ENCODE results near the gene TEAD1. TPM values are rescaled to one million over a fixed set of nuclear protein-coding genes. Genes with fewer than 3 reads are reported as not detected.

The TEAD1 gene
- total RNA-seq, 1 donor from 2014 or later = 12.2 TPM

DNA sequence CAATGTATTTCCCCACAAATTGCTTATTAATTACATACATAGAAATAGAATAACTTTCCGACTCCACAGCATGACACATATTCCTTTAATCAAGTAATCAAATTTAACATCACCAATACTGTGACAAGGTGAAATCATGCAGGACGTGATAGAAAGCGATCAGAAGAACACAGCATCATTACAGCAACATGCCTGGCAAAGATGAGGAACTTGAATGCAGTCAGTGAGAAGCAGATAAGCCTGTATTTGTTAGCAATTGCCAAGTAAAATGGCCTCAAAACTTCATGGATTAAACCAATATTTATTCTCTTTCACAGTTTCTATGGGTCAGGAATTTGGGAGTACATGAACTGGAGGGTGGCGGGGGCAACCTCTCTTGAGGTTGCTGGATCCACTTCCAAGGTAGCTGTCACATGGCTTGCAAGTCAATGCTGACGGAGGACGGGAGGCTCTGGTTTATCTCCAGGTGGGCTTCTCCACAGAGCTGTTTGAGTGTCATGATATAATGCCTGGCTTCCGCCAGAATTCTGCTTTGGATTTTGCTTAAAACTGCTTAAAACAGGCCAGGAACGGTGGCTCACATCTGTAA is 12.0 kb upstream of the TEAD1 start:
- DNase-seq (ENCODE audit: low spot score in 2 of 2) (no peak), FAIRE-seq (no peak)

DNA sequence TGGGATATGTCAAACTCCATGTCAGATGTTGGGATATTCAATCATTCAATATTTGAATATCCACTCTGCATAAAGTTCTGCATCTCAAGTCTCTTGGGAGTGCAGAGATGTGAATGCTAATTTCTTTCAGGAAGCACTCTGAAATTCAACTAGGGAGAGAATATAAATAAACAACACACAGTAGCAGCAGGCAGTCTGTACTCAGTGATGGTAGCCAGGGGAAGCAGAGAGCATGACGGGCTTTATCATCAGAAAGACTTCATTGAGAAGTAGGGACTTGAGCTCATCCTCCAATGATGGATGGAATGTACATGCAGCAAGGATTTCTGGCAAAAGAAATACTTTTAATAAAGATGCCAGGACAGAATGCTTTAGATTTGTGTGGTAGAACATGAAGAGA is 9.8 kb upstream of the TEAD1 start:
- FAIRE-seq = no peak
- no peak for DNase-seq (ENCODE audit: low spot score in 2 of 2)

DNA sequence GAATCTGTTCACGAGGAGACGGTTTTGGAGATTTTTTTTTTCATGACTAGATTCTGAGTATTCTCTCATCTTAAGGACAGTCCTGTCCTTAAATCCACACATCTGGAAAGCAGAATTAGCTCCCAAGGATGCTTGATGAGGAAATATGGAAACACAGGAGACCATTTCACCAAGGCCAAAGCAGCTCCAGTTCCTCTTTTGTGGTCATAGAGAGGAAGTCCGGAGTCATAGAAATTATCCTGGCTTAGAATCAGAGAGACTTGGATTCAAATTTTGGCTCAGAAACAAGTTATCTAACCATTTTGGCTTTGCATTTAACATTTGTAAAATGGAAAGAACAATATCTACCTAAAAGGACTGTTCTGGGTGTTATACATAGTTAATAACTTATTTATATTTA is 7.3 kb upstream of the TEAD1 start:
- FAIRE-seq = no peak
- no peak for DNase-seq (ENCODE audit: low spot score in 2 of 2)

DNA sequence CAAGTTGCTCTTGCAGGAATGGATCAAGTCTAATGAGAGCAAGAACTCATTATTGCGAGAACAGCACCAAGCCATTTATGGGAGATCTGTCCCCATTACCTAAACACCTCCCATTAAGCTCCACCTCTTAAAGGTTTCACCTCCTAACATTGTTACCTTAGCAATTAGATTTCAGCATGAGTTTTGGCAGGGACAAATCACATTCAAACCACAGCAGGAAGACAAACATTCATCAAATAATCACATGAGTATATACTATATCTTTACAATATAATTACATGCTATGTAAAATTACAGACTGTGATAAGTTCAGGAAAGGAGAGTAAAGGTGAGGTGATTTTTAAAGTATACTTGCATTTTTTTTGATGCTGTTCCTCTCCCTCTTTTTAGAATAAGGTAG is 6.6 kb upstream of the TEAD1 start:
- DNase-seq (ENCODE audit: low spot score in 2 of 2) (no peak), FAIRE-seq (no peak)

DNA sequence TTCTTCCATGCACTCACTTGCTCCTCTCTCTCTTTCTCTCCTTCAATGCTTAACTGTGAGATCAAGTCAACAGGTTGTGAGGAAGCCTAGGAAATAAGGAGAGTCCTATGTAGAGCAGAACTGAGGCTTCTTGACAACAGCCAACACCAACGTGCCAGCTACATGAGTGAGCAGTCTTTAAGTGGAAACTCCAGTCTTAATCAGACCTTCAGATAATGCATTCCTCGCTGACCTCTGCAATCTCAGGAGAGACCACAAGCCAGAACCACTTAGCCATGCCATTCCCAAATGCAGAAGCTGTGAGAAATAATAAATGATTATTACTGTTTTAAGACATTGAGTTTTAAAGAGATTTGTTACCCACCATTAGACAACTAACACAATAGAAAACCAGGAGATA is 6.1 kb upstream of the TEAD1 start:
- no peak for FAIRE-seq
- no peak for DNase-seq (ENCODE audit: low spot score in 2 of 2)

DNA sequence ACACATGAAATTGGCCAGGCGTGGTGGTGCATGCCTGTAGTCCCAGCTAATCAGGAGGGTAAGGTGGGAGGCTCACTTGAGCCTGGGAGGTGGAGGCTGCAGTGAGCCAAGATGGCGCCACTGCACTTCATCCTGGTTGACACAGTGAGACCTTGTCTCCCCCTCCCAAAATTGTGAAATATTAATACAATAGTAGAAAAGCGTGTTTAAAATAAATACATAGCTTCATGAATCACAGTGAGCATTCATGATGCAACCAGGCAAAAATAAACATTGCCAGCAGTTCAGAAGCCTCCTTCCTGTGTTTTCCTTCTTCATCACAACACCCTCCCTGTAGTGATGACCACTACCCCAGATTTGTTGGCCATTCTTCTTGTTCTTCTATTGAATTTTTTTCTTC is 4.3 kb upstream of the TEAD1 start:
- no peak for FAIRE-seq
- no peak for DNase-seq (ENCODE audit: low spot score in 2 of 2)

DNA sequence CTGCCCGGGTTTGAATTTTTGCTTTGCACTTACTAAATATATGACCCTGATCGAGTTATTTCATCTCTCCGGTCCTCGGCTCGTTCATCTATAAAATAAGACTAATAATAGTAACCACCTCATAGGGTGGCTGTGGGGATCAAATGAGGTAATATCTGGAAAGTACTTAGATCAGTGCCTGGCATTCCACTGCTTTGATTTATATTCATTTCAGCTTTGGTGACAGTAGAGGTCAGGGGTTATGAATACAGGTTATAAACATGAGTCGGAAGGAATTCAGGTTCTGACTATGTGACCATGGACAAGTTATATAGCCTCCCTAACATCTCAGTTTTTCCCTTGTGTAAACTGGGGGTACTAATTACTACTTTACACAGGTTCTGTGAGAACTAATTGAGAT is 2.9 kb upstream of the TEAD1 start:
- FAIRE-seq = no peak
- no peak for DNase-seq (ENCODE audit: low spot score in 2 of 2)

DNA sequence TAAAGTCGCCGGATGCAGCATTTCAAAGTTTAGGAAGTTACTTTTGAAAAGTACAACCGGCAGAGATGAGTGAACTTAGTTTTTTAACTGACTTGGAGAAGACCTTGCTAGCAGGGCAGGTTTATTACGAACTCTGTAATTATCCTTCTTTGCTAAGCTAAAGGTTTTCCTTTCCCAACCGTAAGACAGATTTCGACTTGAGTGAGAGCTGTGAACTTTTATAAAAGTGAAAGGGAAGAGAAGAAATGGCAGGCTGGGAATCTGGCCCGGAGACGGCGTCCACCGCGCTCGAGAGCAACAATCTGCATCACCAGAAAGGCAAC is 659 bp upstream of the TEAD1 start:
- FAIRE-seq = no peak
- no peak for DNase-seq (ENCODE audit: low spot score in 2 of 2)

DNA sequence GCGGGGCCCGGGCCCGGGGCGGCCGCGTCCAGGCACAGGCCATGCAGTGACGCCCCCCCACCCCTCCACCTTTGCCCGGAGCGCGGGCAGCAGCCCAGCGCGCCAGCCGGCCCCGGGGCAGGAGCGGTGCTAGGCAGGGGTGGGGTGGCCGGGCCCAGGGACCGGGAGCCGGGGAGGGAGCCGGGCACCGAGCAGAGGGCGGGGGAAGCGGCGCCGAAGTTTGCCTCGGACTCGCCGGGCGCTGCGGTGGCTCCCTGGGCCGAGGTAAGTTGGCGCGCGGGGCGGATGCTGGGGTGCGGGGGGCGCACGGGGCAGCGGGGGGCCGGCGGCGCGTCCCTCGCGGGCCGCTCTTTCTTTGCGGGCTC is 332 bp downstream of the TEAD1 start:
- DNase-seq (ENCODE audit: low spot score in 2 of 2) = no peak
- no peak for FAIRE-seq

DNA sequence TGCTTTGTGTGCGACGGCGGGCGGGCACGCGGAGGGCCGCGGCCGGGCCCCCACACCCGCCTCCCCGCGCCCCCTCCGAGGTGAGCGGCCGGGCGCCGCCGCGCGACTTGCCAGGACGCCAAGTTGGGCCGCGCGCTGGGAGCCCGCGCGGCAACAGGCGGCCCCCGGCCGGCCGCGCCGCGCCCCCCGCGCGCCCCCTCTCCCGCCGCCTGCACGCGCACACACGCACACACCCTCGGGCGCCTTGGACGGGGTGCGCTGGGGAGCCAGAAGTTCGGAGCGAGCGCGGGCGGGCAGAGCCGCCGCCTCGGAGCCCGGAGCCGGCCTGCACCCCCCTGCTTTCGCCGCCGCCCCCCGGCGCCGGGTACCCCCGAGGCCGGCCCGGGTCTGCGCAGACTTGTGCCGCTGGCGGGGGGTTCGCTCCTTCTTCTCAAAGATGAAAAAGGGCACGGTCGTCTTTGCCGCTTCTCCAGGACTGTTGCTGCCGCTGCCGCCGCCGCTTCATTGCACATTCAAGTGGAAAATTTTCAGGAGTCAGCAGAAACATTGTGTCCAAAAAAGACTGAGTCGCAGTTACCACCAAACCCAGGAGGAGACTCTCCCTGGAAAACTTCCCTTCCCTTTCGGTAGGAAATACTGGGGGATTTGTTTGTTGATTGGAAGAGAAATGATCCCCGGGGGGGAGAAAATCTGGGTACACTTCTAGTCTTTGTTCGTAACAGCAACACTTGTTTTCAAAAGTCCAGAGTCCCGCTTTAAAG is 895 bp downstream of the TEAD1 start:
- FAIRE-seq (no peak), DNase-seq (ENCODE audit: low spot score in 2 of 2) (peak; percentile 37 to 61)

DNA sequence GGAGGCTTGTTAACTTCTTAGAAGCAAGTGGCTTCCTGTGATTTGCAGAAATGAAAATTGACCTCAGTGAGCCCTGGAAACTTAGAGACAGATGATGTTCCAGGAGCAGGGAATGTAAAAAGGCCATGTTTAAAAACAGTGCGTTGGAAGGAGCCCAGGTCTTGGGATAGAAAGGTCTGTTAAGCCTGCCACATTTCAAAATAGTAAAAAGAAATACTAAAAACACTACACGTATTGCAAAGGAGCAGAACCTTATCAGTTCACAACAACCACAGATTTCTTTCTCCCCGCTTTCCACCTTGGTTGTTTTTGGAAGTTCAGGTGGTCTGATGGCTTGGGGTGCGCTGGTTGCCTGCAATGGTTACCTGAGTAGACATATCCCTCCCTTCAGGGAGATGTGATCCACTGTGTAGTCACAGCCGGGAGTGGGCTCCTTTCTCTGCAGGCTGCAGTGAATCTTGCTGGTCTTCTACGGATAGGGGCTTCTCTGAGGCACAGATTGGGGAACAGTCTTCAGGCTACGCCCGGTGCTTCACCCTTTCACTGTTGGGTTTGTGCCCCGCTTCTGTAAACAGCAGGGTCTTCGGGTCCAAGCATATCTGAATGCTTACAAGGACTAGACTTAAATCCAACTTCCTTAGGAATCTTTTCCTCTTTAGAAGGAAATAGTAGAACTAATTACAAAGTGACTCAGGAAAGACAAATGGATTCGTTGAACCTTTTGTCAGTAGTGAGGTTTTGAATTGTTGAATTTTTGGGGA is 1.9 kb downstream of the TEAD1 start:
- no peak for FAIRE-seq
- DNase-seq (ENCODE audit: low spot score in 2 of 2) = no peak

DNA sequence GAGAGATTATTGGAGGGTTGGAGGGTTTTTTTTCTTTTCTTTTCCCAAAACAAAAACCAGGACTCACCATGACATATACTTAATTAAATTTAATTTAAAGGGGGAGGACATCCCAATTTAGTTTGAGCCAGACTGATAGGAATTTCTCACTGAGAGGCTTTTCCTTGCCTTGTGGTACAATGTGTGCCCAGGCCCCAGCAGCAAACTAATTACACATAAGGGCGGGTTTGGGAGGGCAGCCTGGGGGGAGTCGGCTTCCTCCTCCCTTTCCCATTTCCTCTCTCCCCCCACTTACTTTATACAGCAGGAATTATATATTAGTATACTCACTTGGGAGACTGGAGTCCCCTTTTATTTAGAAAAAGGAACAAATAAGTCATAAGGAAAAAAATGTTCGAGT is 2.9 kb downstream of the TEAD1 start:
- DNase-seq (ENCODE audit: low spot score in 2 of 2) (no peak), FAIRE-seq (no peak)

DNA sequence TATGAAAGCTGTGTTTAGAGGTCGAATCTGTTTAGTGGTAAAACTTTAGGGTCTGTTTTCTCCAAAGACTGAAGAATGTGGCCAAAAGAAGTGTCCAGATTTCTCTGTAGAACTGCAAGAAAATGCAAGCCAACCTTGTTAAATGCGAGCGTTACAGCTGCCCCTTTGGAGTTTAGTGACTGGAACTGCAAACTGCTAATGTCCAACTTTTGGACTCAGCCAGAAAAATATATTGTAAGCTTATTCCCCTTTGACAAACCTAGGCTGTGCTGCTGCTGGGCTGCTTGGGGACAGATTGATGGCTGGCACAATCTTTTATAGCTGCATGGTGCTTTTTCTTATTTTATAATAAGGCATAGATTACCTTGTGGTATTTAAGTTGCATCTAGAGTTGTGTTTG is 3.9 kb downstream of the TEAD1 start:
- no peak for FAIRE-seq
- DNase-seq (ENCODE audit: low spot score in 2 of 2) = no peak

DNA sequence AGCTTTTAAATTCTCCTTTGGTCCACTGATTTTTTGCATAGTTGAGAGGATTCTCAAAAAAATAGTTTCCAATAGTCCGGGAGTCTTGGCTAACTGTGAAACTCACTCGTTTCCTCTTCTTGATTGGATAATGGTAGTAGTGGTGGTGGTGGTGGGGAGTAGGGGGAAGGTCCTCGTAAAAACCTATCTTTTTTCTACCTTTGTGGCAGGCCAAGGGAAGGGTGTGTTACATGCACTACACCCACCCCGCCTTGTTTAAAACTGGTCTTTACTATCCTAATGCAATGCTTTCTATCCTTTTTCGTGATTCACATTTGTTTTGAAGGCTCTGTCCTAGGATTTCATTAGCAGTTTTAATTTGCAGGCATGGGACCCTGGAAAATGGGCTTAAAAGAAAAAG is 4.8 kb downstream of the TEAD1 start:
- DNase-seq (ENCODE audit: low spot score in 2 of 2) (no peak), FAIRE-seq (no peak)

DNA sequence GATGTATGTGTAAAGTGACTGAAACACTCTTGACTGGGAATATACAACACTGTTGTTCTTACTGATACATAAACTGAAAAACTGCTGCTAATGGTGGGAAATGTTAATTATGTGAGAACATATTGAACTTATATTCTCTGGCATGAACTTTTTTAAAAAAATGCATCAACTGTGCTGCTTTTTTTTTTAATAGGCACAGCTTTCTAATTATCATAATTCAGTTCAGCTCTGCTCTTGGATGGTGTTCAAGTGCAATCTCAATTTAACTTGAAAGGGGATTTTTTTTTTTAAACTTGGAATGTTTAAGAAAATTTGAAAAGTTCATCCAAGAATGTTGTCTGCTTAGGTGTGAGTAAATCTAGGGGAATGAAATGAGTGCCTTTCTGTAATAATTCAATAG is 5.2 kb downstream of the TEAD1 start:
- no peak for DNase-seq (ENCODE audit: low spot score in 2 of 2)

DNA sequence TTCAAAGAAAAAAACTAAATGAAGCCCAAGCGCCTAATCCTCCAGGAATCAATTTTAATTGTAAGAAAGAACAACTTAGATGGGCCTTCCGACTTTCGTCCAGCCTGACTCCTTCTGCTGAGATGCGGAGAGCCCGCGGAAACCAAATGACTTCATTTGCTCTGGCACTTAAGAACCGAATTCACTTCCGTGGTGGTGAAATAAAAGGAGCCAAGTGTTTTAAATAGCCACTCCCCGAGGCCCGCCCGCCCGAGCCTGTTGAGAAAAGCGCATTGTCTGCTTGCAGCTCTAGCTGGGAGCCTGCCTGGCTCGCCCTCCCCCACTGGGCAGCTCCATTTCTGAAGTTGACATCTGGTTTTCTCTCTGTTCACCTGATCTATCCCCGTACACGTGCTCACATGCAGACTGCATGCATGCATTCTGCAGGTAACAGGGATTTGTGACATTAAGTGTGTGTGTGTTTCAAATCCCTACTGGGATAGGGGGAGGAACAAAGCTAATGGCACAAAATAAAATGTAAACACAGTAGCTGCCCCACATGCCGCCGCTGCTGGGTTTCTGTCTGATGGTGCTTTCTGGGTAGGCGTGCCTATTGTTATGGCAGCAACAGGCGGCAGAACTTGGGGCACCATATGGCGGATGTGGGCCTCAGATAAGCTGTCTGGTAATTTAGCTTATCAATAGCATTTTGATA is 6.2 kb downstream of the TEAD1 start:
- DNase-seq (ENCODE audit: low spot score in 2 of 2) = peak; percentile 48 to 63
- FAIRE-seq = no peak

More for the DNA sequence above, 5.2 kb downstream of the TEAD1 start:
- no peak for FAIRE-seq

DNA sequence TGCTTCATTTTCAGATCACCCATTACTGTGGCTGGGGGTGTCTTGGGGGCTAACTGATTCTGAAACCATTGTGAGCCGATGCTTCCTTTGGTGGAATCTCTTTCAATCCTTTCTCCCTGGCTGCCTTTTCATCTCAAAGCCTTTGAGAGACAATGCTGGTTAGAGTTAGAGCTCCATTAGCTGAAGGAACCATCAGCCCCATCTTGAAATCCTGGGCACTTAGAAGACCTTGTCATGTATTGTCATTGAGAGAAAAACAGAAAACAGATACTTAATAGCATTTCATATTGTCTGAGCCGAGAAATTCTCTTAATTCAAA is 6.7 kb downstream of the TEAD1 start:
- no peak for DNase-seq (ENCODE audit: low spot score in 2 of 2)
- FAIRE-seq = no peak

DNA sequence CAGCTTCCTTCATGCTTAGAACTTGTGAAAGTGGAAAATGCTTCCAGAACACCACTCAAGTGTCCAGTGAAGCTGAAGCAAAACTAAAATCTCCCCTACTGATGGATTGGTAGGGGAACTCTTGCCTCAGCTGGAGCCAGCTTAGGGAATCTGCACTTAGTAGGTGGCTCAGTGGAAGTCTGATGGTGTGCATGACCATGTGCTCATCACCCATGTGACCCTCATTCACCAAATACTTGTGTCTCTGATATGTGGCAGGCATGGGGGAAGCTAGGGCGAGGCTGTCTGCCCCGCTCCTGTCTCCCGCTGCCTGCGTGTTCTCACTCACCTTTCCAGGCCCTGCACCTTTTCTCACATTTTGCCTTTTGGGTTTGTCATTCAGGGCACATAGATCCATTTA is 7.2 kb downstream of the TEAD1 start:
- FAIRE-seq (no peak), DNase-seq (ENCODE audit: low spot score in 2 of 2) (no peak)

DNA sequence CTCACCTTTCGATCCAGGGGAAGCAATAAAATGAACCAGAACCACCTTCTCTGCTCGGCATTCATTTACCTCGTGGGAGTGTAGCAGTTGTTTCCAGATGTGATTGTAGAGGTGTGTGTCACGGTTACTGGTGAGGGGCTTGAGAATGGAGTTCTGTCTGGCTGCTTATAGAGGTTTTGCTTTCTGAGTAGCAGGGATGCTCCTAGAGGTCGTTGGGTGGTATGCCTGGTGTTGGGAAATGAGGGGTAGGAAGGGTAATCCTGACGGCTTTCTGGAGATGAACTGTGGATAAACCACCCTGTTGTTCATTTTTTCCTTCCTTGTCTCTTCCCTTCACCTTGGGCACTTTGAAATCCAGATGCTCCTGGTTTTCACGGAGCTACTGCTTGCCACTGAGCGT is 8.1 kb downstream of the TEAD1 start:
- no peak for DNase-seq (ENCODE audit: low spot score in 2 of 2)

DNA sequence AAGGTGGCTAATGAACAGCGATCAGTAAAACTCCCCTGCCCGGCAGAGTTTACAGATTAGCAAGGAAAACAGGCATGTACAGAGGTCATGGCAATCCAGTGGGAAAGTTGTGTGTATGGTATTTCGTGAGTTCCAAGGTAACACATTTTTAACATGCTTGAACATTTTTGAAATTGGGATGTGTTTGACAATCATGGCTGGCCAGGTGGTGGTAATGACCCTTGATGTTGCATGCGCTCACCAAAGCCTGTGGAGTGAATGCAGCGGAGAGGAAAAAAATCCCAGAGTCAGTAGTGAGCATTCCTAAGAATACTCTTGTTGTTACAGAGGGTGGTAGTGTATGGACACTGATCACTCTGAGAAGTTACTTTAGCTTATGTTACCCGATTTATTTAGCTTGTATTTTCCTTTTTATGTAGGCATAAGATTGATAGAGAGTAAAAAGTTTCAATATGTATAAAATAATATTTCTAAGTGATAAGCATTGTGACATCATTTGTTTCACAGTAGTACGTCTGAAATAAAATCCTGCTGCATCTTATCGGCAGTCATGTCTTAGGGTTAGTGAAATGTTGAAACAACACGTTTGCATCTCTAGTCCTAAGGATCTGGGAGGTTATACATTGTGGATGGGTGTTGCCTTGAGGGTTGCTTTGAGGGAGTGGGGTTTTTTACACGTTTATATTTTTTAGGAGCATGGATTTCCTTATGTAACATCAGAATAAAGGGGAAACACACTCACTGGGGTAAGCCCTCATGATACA is 8.7 kb downstream of the TEAD1 start:
- no peak for DNase-seq (ENCODE audit: low spot score in 2 of 2)
- no peak for FAIRE-seq

More for the DNA sequence above, 8.1 kb downstream of the TEAD1 start:
- FAIRE-seq = no peak

DNA sequence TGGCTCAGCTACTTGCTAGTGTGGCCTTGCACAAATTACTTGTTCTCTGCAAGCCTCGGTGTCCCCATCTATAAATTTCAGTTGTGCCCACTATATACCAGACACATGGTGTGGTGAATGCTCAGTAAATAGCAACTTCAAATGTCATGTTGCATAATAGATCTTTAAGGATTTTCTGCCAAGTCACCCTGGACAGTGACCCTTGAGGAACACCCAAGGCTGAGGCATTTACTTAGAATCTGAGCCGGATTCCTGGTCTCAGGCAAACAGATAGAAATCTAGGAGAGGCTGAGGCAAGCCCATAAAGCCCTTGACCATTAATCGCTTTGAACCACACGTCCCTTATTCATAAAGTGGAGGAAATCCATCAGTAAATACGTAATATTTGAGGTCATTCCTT is 9.7 kb downstream of the TEAD1 start:
- no peak for DNase-seq (ENCODE audit: low spot score in 2 of 2)
- no peak for FAIRE-seq
